AG04449 (cell line): ENCODE data around the gene PTGDS.

Experiments
- CTCF ChIA-PET: fragments of 350-600 bp; formaldehyde crosslinking; extraction: SDS; loops from one replicate; lab custom pipeline; 2021; ENCODE audit warnings: antibody characterized with exemption; lab: Yijun Ruan, JAX
- POLR2A ChIA-PET: fragments of 400-600, 350-600 bp; formaldehyde crosslinking; extraction: SDS; loops from one replicate; lab custom pipeline; 2020; ENCODE audit warnings: antibody characterized with exemption, inconsistent platforms; lab: Yijun Ruan, JAX
- DNase-seq: peaks from one replicate; pipeline ENCODE4 v3.0.0-alpha.2; 2010; ENCODE audit warnings: low read depth, low spot score
- H3K4me3 ChIP-seq: 2 replicates; pipeline ENCODE4 v1.5.1; 2011; ENCODE audit warnings: low read depth, mild to moderate bottlenecking, control low read depth, low read length
- CTCF ChIP-seq: IDR thresholded peaks from one replicate; pipeline ENCODE4 v1.5.1; 2011; ENCODE audit warnings: mild to moderate bottlenecking, moderate library complexity, low read length, control low read depth, inconsistent platforms; ENCODE audit not compliant: insufficient read depth; ENCODE audit errors: missing control alignments

The PTGDS gene

GRCh38 chr9:136982232-136983051, 5.1 kb downstream of the PTGDS start, which contains the start of gene LCNL1:
TSS of gene LCNL1 (plus strand) at chr9:136982993. CDS start at chr9:136983587, 594 bp downstream.
- DNase-seq = no peak
- H3K4me3 ChIP-seq = no peak within 1 kb of the TSS
- POLR2A ChIA-PET = no interaction called here
- no peak for TF ChIP-seq CTCF
- CTCF ChIA-PET = interaction anchor here (0.9 kb wide), 1 partner anchor 64 kb away, joined by 3 read pairs; no protein-coding TSS in a partner anchor

- no peak for DNase-seq
- no peak for TF ChIP-seq CTCF
- POLR2A ChIA-PET = no interaction called here
- CTCF ChIA-PET = interaction anchor here (0.9 kb wide), 1 partner anchor 64 kb away, joined by 3 read pairs; no protein-coding TSS in a partner anchor
- H3K4me3 ChIP-seq = no peak overlapping the region
These were observed 5.9 kb downstream of the PTGDS start for GRCh38 chr9:136983167-136983566.

GRCh38 chr9:136983656-136984314, 6.5 kb downstream of the PTGDS start:
- ChIA-PET CTCF (no interaction called here), POLR2A (no interaction called here)
- no peak overlapping the region for H3K4me3 ChIP-seq
- no peak for TF ChIP-seq CTCF
- DNase-seq = no peak

- ChIA-PET CTCF (no interaction called here), POLR2A (no interaction called here)
- no peak overlapping the region for H3K4me3 ChIP-seq
- DNase-seq = no peak
- TF ChIP-seq CTCF = no peak
These were observed 7.2 kb downstream of the PTGDS start for GRCh38 chr9:136984464-136985026.

GRCh38 chr9:136985027-136985602, 7.8 kb downstream of the PTGDS start:
- CTCF ChIA-PET = no interaction called here
- DNase-seq = no peak
- H3K4me3 ChIP-seq = no peak overlapping the region
- POLR2A ChIA-PET = no interaction called here
- no peak for TF ChIP-seq CTCF
